Iris pigment epithelial cell (primary cell): ENCODE data around the gene AFF1.

ENCODE experiments used
- DNase-seq: peaks from one replicate; pipeline ENCODE4 v3.0.0-alpha.2; 2011; ENCODE audit warnings: low read depth

The AFF1 gene

DNA sequence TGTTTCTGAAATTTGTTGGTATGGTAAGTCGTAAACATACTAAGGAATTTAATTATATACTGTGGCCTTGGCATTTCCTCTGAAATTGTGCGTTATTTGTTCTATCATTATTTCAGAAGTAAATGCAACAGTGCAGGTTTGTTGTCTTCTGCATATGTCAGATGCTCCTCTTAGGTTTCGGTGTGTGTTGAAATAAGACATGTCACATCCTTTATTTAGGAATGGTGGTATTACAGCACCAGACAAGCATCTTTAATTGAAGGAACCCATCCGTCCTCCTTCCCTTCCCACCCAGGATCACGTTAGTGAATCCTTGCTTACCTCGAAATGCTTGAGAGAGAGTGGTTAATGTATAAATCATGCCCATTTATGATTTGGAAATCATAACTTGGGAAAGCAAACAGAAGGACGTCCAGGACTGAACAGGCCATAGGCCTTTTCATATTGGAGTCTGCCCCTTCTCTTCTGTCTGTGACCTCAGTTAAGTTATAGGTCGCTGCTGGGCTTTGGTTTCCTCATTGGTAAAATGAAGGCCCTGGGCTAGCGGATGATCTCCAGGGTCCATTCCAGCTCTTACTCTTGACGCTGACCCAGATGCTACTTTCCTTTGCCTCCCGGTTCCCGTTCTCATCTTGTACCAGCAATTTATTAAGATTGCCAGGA lies 151.5 kb downstream of the AFF1 start:
- DNase-seq: no peak

DNA sequence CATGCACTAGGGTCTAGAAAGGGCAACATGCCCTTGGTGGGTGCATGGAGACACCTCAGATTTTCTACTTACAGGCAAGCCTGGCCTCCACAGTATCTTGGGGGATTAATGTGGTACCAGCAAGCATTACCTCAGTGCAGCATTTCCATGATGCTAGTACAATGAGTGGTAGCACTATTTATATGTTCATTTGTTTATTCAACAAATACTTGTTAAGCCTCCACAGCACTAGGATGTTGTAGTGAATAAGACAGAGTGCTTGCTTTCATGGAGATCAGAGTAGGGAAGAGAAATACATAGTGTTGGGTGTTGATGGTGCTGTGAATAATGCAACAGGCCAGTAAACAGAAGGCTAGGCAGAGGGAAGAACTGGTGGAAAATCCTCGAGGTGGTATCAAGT lies 152.2 kb downstream of the AFF1 start:
- DNase-seq: peak; percentile 49

DNA sequence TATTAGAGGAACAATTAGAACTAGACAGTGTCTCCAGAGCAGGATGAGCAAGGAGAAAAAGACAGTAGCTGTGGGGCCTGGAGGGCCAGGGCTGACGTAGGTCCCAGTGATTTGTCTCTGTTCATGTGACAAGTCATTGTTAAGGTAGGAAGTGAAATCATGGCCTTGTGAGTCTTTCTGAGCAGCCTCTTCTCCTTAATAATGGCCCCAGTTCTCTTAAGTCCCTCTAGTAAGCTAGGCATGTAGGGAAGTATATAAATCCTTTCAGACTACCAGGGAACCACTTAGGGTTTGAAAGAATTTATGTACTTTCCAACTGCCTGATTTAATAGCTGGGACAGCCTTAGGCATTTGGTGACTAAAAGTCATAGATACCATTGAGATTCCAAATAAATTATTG lies 152.6 kb downstream of the AFF1 start:
- no peak for DNase-seq

DNA sequence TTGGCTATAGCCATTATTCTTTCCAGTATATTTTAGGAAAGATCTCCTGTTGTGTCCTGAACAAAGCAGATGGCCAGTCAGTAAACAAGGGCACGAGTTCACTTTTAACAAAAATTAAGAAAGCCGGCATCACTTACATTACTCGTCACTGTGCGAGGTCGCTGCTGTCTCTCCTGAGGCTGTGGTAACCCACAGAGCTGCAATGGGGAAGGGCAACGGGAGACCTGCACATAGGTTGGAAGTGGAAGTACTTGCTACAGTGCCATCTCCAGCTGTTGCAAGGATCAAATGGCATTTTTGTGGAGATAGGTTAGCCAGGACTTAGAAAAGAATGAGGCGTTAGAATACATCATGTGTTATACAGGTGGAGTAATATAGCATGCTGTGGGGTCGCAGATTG lies 153.4 kb downstream of the AFF1 start:
- DNase-seq: no peak

DNA sequence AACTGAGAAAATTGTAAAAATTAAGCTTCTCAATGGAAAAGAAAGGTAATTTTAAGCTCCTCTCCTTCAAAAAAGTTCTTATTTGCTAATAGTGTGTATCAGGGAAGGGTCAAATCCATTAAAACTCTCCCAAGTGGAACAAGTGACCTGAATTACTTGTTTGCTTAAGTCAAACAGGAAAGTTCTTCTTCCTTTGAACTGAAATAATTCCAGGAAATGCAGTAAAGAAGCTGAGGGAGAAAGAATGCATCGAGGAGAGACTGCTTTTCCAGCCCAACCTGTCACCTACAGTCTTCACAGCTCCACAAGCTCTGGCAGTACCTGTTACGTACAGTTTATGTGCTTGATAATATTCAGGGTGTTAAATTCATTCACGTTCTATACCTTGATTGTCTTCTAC lies 154.6 kb downstream of the AFF1 start:
- DNase-seq: no peak

DNA sequence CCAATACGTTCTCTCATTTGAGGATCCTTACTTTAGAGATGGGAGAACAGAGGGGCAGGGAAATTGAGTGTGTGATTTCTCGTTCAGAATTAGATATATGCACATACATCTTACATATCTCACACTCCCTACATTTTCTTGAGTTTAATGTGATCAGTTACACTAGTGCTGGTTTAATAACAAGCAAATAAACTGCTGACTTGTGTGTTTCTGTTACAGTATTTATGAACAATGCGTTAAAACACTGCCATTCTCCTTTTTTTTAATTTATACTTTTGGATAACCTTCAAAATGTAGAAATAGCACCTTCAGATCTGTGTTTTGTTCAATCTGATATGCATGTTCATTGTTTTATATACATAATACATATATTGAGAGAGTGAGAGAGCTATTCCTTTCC lies 155.5 kb downstream of the AFF1 start:
- no peak for DNase-seq

DNA sequence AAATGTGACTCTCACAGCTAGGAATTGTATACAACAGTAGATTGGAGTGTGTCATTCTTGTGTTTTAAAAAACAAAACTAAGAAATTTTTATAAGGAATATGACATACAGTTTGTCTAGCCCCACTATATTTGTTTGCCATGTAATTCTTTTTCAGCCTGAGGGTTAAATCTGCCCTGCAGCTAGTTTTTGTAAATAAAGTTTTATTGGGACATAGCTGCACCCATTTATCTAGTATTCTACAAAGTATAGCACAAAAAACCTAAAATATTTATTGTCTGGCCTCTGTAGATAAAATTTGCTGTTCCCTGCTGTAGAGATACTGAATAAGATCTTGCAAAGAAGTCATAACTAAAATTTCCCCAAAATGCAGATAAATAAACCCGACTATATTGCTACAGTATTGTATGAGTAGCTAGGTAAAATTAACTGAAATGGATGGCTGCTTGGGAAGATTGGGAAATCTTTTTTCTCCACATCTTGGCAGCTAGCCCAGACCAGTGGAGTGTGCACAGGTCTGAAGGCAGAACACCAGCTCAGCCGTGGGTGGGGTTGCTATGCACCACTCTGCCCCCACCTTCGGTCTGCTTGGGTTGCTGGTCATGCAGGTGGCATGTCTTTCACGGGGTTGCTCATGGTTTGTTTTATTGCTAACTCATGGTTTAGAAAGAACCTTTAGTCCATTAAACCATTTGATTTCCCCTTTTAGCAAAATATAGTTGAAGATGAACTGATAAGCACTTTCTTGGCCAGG lies 157.8 kb downstream of the AFF1 start:
- DNase-seq: peak; percentile 93

DNA sequence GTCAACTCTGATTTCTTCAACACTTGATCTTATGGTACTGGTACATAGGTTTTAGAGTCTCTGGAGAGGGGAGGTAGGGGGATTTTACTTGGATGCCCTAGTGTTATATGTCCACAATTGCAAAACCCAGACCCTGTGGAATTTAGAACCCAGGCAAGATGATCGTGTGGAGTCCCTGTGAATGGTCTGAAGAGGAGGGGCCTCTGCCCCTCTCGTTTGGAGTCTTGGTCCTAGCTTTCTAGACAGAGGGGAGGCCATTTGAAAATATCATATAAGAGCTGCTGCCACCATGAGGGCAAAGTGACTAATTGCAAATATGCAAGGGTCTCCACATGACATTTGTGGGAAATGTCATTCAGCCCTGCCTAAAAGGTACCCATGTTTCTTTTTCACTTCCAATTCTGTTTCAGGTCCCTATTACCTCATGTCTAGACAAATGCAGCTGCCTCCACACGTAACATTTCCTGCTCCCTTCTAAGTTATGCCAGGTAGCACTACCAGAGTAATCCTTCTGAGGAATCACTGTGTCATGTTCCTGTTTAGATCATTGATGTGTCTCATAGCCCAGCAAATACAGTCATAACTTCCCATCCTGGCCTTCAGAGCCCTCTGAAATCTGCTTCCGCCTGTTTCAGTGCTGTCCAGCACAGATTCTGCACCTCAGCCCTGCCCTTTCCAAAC lies 158.8 kb downstream of the AFF1 start:
- peak; percentile 71 for DNase-seq

DNA sequence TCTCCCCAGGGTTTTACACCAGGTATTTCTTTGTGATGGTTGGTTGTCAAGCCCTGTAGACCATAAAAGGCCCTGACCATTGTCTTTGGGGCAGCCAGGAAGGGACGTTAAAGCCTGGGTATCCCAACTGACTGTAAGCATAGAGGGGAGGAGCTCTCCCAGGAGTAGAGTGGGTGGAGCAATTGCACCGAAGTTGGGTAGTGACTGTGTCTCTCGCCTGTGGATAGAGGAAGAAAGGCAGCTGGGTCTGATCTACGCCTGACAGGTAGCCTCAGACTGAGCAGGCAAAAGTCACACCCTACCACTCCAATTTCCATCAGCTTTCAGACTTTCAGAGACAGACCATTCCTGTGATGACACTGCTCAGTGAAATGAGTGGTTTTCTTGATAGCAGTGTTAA lies 162.3 kb downstream of the AFF1 start:
- DNase-seq: no peak

DNA sequence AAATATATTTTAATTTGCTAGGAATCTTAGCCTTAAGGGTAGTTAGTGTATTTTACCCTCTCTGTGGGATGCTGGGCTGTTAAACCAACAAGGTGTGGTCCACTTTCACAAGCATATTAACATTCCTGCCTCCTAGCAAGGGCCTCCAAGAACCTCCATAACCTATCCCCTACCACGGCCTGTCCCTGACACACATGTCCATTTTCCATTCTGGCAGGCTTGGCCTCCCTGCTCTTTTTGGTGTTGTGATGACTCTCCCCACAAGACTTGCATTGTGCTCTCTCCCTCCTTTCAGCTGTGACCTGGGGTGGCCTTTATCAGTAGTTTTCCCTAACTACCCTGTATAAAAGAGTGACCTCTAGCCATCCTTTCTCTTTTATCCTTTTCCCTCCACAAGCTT lies 165.4 kb downstream of the AFF1 start:
- no peak for DNase-seq

DNA sequence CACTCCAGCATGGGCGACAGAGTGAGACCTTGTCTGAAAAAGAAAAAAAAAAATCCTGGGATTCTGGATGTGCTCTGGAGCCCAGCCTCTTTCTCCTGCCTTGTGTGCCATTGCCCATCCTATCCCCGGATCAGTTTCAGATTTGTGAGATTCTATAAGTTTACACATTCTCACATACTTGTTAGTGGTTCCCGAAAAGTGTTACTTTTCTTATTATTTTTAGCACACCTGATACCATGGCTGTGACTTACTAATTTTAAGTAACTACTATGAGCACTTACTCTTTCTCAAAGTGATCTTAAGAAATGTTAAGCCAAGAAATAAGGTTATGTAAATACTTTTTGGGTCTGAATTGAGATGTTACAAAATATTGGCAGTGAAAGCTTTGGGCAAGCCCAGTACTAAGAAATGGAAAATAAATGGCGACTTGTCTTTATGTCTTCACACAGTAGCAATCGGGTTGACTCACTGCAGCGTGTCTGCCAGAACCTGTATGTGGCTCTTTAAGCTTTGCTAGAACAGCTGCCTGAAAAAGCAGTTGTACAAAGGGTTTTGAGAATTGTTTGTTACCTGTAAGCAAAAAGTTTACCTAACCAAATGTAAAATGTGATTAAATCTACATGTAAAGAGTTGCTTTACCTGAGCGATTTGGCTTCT lies 166.9 kb downstream of the AFF1 start:
- peak; percentile 65 for DNase-seq

DNA sequence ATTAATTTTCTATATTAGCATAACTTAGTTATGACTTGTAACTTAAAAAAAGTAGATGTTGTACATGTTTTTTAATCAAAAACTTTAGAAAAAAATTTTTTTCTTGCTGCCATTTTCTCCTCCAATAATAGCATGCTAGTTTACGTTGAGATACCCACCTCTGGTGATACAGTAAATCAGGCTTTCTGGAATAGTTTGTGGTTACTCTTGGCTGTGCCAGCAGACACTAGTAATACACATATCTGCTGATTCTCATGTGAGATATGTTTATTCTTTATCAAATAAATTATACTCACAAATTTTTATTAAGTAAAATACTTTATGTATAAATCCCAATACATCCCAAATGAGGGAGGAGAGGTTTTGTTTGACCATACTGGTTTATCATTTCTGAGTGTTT lies 168.3 kb downstream of the AFF1 start:
- DNase-seq: peak; percentile 56

DNA sequence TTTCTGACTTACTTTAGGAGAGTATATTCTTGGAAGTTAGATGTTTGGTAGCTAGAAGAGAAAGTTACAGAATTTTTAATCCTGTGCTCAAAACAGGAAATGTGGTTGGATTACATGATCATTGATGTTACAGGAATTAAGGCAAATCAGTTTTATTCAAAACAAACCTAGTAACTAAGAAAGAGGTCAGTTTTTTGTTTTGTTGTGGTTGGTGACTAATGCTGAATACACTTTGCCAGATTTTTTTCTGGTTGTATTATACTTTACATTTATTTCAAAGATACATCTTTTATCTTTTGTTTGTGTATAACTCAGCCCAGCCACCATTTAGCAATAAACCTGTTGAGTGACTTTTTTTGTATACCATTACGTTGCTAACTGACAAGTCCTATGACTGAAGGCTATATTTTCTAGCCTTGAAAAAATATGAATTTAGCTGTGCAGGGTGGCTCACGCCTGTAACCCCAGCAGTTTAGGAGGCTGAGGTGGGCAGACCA lies 168.9 kb downstream of the AFF1 start:
- DNase-seq: peak; percentile 88

DNA sequence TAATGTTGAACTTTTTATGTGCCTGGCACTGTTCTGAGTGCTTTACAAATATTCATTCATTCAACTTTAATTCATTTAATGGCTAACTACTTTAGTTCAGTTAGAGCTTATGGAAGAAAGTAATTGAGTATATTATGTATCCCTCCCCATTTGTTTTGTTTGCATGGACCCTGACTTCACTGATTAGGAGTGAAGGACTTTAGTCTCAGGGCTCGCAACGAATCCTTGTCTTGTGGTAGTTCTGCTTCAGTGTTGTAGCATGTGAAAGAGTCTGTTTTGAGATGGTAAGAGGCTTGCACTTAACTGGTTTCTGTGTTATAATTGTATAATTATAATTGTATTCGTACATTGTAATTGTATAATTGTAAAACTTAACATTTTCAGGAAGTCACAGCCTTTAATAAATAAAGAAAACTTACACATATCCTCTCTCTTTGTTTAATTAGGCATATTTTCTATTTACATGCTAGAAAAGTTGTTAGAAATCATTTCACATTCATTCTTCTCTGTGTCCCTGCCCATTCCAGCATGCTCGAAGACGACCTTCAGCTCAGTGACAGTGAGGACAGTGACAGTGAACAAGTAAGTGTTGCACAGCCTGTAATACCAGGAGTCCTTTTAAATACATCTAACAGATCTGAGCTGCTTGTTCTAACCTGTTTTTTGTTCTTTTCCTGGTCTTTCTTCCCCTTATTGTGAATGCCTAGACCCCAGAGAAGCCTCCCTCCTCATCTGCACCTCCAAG lies 170.5 kb downstream of the AFF1 start:
- no peak for DNase-seq

DNA sequence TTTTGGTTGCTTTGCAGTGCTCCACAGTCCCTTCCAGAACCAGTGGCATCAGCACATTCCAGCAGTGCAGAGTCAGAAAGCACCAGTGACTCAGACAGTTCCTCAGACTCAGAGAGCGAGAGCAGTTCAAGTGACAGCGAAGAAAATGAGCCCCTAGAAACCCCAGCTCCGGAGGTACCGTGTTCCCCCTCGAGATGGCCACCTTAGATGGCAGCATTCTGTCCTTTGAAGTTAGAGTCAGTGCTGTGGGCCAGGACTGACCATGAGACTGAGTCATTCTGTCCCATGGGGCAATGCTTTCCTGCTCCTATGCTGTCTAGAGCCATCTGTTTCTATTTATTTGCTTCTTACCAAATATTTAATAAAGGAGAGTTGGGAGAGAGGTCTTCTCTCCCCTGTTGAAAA lies 173.3 kb downstream of the AFF1 start:
- peak; percentile 86 for DNase-seq

DNA sequence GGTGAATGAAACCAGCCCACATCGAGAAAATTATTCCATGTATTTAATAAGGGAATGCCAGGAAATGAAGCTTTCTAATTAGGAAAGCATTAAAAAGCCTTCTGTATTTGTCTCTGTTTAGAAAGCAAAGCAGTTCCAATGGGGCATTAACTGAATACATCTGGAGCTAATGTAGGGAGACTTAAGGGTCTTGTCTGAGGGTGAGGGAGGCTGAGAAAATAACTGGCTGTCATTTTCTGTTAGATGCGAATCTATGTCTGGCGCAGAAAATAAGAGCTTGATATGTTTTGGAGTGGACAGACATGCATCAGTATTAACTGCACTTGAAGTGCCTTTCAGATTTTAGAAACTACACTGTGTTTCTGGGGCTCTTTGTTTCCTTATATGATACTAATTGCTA lies 174.3 kb downstream of the AFF1 start:
- no peak for DNase-seq

DNA sequence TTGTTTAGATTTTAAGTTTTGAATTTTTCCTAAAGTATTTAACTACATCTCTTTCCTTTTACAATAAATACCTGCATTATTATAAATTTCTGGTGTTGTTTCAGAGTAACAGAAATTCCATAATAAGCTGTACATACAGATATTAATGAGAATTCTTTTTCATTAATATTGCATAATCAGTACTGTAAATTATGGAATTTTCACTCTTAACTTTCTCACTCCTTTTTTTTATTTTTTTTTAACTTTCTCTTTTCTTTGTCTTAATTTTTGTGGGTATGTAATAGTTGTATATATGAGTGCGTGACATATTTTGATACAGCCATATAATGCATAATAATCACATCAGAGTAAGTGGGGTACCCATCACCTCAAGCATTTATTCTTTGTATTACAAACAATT lies 175.1 kb downstream of the AFF1 start:
- no peak for DNase-seq

DNA sequence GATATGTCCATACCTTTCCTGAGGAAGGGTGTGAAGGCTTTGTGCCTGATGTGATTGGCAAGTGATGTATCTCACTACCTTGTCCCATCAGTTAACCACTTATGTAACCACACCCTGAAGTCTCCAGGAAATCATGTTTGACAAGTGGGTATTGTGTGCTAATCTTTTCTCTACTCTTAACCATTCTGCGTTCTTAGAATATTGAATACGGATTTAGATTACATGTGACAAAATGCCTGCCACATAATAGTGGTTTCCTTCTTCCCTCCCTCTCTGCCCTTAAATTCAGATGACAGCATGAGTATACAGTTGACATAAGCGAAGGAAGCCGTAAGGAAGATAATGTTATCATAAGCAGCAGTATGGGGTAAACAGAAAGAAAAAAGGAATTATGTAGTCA lies 177.3 kb downstream of the AFF1 start:
- DNase-seq: peak; percentile 29

DNA sequence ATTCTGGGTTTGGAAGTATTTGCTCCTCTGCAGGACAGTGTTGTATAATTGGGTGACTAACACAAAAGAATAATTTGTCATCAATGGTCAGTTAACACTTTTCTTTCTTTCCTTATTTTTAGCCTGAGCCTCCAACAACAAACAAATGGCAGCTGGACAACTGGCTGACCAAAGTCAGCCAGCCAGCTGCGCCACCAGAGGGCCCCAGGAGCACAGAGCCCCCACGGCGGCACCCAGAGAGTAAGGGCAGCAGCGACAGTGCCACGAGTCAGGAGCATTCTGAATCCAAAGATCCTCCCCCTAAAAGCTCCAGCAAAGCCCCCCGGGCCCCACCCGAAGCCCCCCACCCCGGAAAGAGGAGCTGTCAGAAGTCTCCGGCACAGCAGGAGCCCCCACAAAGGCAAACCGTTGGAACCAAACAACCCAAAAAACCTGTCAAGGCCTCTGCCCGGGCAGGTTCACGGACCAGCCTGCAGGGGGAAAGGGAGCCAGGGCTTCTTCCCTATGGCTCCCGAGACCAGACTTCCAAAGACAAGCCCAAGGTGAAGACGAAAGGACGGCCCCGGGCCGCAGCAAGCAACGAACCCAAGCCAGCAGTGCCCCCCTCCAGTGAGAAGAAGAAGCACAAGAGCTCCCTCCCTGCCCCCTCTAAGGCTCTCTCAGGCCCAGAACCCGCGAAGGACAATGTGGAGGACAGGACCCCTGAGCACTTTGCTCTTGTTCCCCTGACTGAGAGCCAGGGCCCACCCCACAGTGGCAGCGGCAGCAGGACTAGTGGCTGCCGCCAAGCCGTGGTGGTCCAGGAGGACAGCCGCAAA lies 179.6 kb downstream of the AFF1 start:
- no peak for DNase-seq

DNA sequence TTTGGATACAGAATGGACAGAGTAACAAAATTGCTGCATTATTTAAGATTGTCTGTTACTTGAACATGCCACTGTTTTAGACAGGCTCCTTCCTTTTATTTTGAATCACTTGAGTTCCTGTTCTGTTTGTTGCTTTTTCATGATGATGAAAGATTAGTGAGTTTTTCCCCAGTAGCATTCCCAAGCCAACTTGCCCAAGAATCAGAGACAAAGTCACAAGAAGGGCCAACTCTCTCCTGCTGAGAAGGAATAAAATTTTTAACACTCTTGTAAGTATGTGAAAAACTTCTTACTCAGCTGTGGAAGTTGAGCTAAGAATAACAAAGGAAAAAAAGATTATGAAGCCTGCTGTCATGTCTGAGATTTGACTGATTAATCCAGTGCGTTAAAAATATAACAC lies 181.4 kb downstream of the AFF1 start:
- DNase-seq: peak; percentile 61
